Gastroesophageal sphincter (tissue), 3 donors: ENCODE results near the gene TAF1C.

Experiments
- CTCF ChIP-seq, 4 experiments: fragments of 200-600 bp in 2 of 4; fragments of 450-650 bp in 2 of 4; sonication (generic) in 1 of 4; IDR thresholded peaks; one replicate each; pipeline ENCODE4 v1.5.1; 2017 to 2019; ENCODE audit warnings: antibody characterized with exemption in 4 of 4, mild to moderate bottlenecking in 2 of 4, moderate library complexity in 2 of 4
- POLR2A ChIP-seq, 2 donors: fragments of 450-650 bp; IDR thresholded peaks; one replicate each; pipeline ENCODE4 v1.6.1; 2017; ENCODE audit warnings: antibody characterized with exemption in 2 of 2, mild to moderate bottlenecking in 2 of 2, moderate library complexity in 1 of 2

GRCh38 chr16:84144209-84144858, 42.5 kb downstream of the TAF1C start:
- no peak for TF ChIP-seq POLR2A (IDR thresholded peaks at IDR 0.05)
- TF ChIP-seq CTCF (IDR thresholded peaks at IDR 0.05), result peak in 1 of 4 experiments; percentile 16
